NCI-H2227 (cell line): ENCODE measurements around the gene PDE7B.
A peak's percentile ranks its signal among the peaks of the same experiment; 100 is the strongest.

ENCODE experiments used
- DNase-seq: peaks from one replicate; lab custom pipeline; 2025; ENCODE audit not compliant: unreplicated experiment; lab: John Stamatoyannopoulos, UW

Gene PDE7B

DNA sequence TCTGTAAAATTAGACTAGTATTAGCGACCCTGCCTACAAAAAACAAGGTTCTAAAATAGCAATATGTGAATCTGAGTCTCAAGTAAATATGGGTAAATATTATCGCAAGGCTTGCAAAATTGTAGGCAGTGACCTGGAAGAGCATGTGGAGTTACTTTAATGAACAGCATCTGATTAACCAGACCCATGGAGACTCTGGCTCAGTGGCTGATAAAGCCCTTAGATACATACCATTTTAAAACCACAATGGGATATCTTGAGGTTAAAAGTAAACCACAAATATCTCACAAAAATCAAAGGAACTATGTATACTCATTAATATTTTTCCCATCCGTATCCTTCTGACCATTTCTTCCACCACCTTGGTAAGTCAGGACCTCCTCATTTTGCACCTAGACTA is 211.6 kb downstream of the PDE7B start:
- no peak for DNase-seq

DNA sequence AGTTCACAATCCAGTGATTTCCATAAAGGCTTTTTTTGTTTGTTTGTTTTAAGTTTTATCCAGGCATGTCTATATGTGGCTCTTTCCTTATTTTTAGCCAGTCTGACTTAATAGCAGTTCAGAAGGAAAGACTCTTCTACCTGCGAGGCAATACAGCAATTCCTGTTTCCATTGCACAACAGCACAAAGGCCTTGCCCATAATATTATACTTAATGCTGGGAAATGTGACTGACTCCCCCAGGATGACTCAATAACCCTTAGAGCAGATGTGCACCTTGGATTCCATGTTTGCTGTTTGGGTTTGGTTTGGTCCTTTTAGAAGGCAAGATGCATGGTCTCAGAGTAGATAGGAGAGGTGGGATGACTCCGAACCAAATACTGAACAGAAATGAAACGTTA is 214.5 kb downstream of the PDE7B start:
- no peak for DNase-seq

DNA sequence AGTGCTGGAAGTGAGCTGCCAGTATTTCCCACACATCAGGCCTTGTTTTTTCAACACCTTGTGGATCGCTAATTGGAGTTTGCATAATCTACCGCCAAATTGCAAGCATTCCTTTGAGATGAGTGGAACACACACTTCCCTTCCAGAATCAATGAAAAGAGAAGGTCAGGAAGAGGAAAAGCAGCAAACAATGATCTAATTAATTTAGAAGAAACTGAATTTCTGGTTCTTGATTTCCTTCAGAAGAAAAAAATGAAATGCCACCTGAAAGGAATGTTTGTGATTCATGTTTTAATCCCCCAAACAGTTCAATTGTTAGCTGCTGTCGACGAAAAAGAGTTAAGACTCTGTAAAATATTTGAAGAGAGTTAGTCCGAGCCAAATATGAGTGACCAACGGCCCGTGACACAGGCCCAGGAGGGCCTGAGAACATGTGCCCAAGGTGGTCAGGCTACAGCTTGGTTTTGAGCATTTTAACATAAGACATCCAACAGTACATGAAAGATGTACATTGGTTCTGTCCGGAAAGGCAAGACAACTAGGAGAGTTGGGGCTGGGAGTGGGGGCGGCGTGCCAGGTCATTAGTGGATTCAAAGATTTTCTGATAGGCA is 216.3 kb downstream of the PDE7B start:
- no peak for DNase-seq

DNA sequence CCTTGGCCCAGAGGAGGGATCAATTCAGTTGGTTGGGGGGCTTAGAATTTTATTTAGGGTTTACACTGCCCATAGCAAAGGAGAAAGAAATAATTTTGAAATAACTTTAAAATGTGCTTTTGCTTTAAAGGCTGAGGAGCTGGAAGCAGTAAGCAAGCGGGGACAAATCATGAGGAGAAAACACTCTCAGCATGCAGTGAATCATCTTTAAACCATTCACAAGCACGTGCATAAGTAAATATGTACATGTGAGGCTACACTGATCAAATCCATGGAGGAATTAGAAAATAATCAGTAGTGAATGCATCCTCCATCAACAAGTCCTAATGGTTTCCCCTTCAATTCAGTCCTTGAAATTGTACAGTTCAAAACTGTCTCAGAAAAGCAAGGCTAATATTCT is 217.6 kb downstream of the PDE7B start:
- no peak for DNase-seq

DNA sequence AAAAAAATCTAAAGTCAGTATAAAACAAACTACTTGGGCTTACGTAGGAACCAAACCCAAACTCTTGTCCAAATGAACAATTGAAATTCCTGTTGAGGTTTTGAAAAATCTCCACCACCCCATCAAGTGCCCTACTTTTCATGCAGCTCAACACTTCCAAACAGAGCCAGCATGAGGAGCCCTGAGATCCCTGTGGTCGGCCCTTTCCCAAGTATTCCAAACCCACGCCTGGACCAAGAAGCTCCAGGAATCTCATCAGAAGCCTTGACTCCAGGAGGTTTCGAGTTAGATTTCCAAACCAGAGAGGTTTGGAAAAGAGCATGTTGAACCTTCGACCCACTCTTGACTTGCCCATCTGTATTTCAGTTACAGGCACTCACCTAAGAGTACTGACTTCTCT is 219.3 kb downstream of the PDE7B start:
- no peak for DNase-seq

DNA sequence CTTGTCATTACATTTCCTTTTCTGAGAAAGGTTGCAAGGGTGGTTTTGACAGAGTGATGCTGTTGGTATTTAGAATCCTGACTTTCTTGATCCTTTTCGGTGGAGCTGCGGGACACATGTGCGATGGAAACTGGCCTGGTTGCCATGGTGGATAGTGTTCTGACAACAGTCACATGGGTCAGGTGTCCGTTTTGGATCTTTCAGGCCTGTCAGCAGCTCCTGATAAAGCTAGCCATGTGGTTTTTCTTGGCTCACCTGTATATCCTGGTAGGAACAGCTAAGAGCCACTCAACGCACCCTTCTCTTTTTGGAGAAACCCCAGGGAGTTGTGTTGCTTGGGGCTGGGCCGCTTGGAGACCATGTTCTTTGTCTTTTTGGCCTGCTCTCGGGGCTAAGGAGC is 221.2 kb downstream of the PDE7B start:
- no peak for DNase-seq

DNA sequence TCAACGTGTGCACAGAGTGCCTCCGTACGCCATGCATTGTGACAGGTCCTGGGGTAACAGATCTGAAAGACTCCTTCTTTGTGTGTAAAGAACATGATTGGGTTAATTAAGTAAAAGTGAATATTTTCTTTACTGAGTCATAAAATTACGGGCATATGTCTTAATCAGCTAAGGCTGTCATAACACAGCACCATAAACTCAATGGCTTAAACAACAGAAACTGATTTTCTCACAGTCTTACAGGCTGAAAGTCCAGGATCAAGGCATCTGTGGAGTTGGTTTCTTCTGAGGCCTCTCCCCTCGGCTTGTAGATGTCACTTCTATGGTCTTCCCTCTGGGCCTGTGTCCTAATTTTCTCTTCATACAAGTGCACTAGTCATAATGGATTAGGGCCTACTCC is 221.7 kb downstream of the PDE7B start:
- no peak for DNase-seq

DNA sequence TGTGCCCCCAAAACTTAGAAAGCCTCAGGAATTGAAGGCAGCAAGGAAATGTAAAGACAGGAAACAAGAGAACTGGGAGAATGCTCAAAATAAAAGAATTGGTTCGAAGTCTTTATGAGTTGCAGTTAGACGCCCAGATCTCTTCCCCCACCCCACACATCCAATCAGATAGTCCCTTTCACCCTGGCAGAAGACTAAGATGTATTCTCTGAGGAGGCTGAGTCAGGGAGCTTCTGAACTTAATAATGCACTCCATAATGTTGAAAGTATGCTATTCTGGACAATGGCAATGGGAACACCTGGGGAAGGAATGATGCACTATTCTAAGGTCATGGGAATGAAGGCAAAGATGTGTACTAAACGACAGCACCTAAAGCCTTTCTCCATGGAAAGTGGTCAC is 225.0 kb downstream of the PDE7B start:
- no peak for DNase-seq

DNA sequence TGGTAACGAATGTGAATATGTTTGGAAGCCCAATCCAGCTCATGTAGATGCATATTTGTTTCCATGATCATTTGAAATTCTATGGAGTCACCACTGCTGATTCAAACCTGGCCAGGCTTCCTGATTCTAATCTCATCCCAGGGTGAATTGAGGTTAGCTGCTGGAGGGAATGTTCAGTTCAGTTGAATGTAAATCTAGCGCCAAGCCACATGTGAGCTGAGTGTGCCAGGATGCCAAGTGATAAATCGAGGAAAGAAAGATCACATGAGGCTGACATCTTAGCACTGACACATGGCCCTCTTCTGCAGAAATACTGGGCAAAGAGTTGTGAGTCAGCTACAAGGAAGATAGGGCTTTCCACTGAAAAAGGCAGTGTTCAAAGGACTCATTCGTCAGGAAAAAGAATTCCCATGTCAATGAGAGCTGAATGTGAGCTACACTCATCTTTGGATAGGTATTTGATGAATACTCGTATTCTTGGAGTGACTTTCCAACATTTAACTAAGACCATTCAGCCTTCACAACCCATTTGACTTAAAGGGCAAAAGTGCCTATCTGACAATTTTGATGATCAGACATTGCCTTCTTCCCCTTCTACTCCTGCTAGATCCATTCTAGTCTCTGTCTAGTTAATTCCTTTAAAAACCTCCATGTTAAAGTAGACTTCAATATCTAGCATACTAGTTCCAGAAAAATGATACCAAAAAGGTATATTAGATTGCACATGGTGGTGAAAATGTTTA is 226.5 kb downstream of the PDE7B start:
- no peak for DNase-seq

DNA sequence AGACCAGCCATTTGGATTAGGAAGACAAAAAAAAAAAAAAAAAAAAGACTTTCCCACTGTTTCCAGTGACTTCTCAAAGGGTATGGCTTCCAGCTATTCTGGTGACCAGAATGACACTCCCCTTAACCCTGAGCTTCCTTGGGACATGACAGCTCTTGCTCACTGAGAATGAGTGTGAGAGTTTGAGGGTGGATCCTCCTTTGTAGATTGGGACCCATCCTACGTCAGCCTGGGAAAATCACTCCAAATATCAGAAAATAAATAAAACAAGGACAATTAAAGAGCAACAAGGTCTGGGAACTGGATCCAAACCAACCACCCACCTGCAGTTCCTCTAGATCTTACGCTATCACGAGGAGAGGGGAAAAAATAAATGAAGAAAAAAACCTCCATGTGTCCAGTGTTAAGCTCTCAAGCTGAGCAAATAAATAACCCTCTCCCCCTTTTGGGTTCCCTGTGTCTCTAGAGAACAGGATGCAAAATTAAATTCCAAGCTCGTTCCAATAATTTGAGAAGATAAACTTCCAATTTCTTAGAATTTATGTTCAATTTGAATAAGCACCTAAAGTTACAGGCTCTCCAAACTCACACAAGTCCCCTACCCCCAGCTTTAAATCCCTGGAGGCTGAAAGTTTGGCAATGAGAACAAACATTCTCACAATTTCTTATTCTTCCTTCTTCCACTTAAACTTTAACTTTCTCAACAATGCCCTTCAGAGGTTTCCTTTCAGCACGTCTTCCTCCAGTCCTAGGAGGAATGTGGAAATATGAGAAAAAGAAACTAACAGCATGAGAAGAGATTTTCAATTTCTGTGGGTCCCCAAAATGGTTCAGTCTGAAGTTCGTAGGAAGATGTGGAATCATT is 228.4 kb downstream of the PDE7B start:
- no peak for DNase-seq

DNA sequence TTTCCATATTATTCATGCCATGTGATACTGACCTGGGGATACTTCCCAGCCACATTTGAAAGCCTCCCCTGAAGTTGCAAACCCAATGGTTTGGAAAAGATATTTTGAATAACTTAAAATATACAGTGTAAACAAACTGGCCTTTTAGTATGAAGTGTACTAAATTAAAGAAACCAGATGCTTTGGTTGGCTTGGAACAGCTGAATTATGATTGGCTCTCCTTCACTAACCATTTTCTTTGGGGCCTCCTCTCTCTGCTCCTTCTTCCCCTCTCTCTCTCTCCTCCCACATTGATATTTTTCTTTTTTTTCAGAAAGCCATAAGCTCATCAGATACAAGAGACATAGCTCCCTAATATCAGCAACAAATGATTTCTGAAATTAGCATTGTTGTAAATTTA is 232.0 kb downstream of the PDE7B start:
- no peak for DNase-seq

DNA sequence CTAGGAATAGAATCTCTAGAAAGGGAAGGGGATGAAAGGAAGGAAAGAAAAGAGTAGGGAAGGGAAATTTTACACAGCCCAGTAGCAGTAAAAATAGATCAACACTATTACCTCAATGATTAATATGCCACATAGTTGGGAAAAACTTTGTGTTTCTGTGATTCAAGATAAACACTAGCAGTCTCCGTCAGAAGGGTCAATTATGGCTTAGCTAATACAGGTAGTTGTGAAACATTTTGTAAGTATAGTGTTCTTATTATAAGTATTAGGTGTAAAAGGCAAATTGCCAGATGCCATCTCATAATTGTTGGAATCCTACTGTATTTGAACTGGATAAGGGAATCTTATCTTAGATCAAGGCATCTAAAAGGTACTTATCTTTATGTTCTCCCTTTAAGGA is 232.9 kb downstream of the PDE7B start:
- no peak for DNase-seq

DNA sequence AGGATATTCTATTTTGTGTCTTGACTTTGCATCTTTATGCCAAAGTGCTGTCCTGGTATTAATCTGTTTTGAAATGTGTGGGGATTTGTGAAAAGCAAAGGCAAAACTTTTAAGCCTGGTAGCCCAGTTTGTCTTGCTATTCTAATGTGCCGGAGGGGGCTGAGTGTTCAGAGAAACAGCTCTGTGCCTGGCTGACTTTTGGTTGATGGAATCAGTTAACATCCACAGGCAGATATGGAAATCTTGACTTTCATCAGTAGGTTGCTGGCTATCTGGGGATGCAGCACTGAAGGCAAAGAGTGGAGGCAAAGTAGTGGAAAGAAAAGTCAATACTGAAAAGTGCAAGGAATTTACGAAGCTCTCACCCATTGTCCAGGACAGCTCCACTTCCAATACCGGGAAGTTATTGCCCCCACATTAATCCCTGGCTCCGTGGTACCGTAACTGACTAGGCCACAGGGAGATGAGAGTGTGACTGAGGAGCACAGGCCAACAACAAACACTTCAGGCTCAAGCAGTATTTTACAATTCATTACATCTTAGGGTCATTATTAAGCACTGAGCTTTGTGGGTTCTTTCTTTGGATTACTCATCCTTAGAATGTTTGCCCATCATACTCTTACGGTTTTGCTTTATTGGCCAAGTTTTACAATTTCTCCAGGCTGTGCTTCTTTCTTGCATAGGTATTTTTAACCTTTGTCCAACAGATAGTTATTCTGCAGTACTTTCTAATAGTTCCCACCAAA is 234.0 kb downstream of the PDE7B start:
- no peak for DNase-seq

DNA sequence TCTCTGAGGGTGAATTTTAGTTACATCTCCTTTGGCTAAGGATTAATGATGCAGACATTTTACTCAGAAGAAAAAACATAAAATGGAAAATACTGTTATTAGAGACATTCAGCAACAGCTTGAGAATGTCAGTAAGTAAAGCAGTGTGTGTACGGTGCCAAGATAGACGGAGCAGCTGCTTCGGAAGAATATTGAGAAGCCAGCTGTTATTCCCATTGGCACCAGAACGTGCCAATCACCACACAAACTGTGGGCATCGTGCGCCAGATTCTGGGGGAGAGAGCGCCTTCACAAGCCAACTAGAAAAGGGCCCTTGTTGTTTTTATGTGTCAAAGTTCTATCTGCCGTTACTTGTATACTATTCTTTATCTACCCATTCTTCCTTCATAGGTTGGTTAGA is 235.2 kb downstream of the PDE7B start:
- no peak for DNase-seq

DNA sequence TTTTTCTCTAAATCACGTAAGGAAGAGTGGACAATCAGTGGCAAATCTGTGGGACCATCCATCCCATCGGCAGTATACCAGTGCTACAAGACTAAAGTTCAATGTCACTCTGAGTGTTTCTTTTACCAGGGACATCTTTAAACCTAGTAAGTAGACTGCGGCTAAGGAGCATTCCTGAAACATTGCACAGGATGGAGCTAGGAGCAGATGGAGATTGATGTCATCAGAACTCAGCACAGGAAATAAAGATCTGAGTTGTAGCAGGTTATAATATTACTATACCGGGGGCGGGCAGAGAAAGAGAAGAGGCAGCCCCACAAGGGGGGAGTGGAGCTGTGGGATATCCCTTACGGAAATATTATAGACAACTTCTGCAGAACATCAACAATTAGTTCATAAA is 236.5 kb downstream of the PDE7B start:
- DNase-seq, result no peak

DNA sequence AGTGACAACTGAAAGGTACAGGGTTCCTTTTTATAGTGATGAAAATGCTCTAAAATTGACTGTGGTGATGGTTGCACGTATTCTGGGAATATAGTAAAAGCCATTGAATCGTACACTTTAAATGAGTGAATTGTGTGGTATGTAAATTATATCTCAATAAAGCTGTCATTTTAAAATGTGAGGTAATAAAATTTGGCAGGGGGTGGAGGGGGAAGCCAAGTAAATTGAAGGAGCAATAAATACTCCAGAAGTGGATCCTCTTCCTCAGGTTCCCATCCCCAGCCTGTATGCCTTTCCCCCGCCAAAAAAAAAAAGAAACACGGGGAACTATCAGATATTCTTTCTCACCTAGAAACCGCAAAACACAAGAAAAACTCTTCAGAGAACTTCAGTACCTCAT is 237.2 kb downstream of the PDE7B start:
- no peak for DNase-seq

DNA sequence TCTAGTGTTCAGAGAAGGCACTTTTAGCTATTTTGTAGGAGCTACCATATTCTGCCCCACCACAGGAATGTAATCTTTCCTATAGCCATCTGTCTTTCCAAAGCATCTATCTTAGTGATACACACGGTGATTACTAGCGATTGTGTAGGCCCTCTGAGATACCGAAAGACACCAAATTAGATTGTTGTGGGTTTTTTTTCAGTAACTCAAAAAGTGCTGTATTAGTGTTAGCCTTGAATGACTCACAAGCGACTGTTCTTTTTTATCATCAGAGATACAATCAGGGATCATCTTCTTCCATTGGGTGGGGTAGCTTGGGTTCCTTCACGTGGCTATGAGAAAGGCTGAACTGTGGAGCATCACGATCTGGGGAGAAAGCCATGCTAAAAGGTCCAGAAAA is 238.4 kb downstream of the PDE7B start:
- DNase-seq, result no peak

DNA sequence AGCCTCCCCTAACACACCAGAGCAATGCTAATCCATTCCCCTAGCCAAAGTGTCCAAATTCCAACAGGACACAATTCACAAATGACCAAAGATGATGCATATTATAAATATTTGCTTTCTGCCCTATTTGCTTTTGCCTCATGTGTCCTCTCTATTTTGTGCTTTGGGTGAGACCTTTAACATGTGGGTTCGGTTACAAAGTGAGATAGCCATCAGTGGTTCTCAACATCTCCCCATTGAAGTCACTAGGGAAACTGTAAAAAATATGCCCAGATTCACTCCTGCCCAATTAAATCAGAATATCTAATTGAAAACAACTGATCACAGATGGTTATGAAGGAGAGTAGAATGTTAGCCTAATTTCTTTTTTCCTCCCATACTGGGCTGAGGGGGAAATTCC is 239.4 kb downstream of the PDE7B start:
- no peak for DNase-seq

DNA sequence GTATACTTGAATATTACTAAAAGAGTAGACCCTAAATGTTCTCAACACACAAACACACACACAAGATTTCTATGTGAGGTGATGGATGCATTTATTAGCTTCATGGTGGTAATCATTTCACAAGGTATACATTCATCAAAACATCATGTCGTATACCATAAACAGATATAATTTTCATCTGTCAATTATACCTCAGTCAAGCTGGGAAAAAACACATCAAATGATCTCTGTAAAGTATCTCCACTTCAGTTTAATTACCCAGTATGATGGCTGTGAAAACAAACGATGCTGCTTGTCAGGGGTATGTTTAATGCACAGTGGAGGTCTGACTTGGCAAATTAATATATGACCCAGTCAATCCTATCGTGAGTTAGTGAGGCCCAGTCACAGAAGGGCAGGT is 241.4 kb downstream of the PDE7B start:
- peak; percentile 47 for DNase-seq

DNA sequence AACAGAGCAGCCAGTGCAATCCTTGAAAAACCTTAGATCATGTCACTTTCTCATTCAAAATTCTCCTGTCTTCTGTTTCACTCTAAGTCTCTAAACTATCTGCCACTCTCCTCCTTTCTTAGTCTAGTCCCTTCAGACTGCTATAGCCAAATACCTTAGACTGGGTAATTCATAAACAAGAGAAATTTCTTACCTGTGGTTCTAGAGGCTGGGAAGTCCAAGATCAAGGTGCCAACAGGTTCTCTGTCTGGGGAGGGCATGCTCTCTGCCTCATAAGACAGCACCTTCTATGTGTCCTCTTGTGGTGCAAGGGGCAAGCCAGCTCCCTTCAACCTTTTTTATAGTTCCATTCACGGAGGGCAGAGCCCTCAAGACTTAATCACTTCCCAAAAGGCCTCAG is 242.3 kb downstream of the PDE7B start:
- no peak for DNase-seq

DNA sequence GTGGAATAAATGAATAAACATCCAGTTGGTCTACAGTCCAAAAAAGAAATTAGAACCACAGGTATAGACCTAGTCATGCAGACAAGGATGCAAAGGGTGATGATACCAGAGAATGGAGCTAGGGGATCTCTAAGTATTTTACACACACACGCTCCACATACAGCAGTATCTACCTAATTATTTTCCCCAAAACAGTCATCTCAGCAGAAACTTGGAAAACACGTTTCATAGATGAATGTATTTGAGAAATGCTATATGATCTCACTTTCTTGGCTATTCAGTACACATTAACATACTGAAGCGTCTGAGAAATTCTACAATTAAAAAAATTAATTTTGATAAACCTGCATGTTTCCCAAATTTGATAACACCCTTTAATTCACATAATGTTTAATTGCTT is 243.3 kb downstream of the PDE7B start:
- DNase-seq, result no peak
